ENCODE results near the gene TAF4.

The TAF4 gene

DNA sequence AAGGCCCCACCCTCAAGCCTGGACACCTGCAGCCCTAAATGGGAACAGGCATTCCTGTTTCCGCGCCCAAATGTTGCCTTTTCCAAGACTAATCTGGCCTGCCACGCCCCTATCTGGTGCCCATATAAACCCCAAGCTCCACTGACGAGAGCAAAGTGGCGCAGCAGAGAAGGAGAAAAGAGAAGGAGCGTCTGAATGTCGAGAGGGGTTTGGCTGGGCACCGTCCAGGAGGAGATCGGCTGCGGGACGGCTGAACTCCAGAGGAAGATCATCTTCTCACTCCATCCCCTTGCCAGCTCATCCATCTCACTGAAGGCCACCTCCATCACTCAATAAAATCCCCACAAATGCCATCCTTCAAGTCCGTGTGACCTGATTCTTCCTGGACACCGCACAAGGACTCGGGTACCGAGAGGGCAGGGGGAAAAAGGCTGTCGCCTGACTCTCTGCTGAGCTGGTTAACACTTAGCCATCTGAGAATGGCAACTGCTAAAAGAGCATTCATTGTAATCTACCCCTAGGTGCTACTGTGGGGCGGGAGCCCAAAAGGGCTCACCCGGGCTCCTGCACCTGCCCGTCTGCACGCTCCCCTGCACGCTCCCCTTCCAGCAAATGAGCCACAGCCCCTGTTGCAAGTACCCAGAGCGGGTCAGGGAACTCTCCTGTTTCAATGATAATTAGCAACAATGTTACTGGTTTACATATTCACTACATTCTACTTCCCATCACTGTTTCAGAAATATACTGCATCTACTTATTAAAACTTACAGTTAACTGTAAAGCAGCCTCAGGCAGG is 23.5 kb downstream of the TAF4 start:
- DNase-seq, result no peak

DNA sequence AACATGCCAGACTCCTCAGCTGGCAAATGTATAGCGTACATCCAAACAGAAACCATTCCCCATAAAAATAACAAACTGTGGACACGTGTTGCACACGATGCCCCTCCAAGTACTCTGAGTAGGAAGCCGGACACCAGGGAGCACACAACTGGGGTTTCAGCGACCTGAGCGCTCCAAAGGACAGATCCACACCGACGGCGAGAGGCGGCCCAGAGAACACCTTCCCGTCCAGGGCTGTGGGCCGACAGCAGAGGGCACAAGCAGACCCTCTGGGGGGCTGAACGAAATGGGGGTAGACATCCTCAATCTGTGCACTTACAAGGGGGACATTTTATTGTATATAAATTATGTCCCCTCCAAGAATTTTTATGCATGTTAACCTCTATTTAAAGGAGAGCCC is 24.7 kb downstream of the TAF4 start:
- no peak for DNase-seq

DNA sequence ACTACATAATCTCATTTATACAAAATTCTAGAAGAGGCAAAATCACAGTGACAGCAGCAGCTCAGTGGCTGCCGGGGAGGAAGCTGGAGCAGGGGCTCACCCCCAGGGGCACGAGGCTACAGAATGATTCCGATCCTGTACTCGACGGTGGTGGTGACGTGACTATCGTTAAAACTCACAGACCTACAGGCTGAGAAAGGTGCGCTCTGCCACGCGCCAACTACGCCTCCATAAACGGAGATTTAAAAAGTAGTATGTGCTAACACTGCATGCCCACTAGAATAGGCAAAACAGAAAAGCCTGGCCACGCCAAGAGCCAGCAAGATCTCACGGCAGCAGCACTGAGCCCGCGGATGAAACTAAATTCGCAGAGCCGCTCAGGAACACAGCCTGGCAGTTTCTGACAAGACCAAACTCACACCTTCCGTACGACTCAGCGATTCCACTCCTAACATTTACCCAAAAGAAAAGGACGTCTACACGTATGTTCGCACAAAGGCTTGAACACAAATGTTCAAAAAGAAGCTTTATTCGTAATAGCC is 25.2 kb downstream of the TAF4 start:
- no peak for DNase-seq

DNA sequence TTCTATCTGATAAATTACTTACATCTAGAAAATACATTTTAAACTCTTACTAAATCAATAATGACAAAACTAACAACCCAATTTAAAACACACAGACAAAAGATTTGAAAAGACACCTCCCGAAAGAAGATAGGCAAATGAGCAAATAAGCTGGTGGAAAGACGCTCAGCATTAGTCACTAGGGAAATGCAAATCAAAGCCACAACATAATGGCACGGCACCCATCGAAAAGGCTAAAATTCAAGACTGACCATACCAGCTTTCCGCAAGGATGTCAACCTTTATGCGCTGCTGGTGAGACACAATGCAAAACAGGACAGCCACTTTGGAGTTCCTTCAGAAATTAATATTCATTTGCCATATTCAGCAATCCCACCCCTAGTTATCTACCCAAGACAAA is 25.9 kb downstream of the TAF4 start:
- no peak for DNase-seq

DNA sequence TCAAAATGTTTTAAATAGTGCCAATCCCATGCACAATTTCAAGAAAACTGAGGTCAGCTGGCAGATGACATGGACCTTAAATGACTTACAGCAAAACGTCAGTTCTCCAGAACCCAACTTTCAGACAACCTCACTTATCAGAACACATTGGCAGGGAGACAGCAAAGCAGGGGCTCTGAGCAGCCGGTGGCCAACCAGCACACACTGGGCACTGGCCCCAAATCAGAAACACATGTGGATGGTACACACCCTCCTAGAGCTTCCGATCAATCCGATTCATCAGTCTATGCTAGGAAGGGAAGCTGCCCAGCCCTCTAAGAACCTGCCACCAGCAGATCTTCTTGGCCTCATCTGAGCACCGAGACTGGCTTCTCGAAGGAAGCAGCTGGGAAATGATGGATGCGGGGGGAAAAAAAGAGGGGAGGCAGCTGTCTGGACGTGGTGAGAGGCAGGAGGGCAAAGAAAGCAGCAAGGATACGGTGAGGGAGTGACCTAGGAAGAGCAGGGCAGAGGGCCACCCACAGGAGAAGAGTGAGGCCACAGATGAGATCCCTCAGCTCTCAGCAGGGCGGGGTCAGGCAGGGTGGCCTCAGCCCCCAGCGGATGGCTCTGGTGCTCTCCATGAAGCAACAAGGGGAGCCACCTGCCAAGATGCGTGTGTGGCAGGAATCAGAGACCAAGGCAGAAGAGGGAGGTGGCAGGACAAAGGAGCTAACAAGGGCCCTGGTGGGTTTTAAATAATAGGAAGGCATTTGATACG is 32.9 kb downstream of the TAF4 start:
- DNase-seq, result no peak

DNA sequence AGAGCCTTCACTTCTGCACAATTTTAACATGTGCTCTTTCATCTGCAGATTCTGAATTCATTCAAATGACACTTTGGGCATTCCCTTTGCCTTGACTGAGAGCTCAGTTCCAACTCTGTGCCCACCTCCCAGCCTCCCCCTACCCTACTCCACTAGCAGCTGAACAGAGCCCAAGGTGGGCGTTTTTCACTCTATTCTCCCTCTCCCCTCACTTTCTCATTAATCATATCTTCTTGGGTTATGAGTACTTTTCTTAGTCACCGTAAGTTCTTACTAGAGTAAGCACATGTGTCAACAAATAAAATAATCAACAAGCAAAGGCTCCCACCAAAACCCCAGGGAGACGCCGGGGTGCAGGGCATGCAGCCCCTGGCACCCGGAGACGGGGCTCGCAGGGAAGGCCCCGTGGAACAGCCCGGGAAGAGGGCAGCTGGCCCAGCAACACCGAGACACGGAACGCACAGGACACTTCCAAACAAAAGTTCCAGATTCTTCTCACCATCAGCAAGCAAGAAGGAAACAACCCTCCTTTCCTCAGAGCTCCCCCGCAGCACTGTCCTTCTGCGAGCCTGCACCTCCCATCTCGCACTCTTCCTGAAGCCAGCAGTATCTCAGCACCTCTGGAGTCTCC is 34.1 kb downstream of the TAF4 start:
- no peak for DNase-seq

DNA sequence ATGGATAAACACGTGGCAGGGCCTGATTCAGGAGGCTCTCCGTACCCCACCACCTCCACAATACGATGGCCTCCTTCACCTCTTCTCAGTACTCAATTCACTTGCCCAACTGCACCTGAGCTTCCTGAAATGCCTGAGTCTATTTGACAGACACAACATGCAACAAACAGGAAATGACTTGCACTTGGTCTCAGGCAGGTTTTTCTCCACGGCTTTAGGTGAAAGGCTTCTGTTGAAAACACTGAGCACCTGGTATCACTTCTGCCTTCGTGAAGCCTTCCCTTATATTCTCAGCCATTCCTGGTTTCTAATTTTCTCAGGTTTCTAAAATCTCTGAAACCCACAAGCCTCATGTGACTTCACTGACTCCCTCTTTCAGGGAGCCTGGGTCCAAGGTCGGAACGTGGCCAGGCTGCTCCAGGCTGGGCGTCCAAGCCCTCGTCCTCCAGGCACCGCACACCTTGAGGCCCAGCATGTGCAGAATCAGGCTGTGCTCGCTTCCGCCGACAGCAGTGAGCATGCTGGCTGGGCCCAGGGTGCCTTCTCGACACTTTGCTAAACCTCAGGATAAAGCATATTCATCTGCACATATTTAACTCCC is 34.7 kb downstream of the TAF4 start:
- no peak for DNase-seq

DNA sequence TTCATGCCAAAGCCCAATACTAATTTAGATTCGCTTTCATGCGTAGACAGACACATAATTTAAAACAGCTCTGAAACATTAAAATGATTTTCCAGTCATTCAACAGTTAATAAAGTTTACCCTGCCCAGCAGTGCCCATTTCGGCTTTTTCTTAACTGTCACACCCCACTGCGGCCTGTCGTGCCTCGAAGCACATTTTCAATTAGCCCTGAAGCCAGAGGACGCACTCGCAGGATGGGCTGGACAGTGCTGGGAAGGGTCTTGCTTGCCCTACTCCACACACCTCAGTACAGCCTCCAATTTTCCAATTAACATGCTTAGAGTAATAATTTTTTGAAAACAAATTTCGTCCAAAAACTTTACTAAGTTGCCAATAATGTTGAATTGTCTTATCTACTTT is 35.3 kb downstream of the TAF4 start:
- DNase-seq, result no peak

DNA sequence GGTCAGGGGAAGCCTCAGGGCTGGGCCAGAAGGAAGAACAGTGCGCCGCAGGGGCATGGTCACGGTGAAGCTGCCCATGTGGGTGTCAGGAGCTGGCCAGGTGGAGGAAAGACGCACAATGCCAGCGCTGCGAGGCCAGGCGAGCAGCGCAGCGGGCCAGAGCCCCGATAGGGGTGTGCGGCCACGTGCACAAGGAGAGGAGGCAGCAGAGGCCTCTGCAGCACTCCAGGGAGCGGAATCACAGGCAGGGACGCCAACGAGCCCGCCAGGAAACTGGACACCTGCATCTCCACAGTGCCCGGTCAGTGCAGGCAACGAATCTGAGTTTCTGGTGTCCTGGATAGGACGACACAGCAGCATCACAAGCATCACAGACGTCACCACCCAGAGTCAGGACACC is 35.7 kb downstream of the TAF4 start:
- DNase-seq, result no peak

DNA sequence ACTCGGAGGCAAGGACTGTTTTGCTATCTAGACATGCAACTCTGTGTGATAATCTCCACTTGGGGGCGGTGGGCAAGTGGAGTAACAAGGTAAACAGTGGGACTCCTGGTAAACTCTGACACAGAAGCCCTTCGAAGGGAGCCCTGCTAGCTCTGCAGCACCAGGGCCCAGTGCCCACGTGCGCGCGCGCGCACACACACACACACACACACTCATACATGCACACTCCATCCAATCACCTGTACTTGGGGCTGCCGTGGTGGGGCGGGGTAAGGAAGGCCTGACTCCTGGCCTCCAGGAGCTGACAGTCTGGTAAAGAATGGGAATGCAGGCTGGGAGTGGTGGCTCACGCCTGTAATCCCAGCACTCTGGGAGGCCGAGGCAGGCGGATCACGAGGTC is 36.4 kb downstream of the TAF4 start:
- no peak for DNase-seq

DNA sequence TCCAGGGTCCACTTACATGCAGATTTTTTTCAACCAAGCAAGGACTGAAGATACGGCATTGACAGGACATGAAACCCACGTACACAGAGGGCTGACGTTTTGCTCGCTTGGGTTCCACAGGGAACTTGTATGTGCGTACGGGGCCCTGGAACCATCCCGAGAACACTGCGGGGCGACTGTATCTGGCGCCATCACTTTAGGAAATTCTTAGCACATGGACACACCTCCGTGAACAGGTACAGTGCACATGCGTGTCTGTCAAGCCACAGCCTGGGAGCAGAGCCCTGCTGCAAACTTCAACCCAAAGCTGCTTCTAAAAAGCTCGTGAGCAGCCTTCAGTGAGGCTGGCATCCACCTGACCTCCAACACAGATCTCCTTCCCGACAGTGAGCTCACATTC is 37.3 kb downstream of the TAF4 start:
- DNase-seq, result no peak

DNA sequence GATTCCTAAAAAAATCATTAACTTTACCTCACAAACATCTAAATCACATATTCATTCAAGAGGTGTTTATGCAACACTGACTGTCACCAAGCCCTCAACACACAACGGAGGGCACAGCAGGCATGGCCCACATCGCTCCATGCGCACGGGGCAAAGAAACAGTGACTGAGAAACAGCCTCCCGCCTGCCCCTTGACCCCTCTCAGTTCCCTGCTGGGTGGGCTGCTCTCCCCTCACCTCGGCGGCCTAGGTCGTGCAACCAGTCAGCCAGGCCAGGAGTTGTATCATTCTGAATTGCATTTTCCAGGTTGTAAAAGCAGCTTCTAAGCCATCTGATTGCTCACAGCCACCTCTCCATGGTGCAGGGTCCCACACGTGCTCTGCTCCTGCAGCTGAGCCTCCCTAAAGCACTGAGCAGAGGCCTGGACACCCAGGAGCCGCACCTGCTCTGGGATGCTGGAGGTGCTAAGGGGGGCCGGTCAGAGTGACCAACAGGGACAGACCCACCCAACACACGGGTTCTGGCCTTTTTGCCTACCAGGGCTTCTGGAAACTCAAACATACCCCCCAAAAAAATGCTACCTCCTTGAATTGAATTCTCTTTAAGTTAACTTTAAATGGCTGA is 37.9 kb downstream of the TAF4 start:
- DNase-seq, result no peak

DNA sequence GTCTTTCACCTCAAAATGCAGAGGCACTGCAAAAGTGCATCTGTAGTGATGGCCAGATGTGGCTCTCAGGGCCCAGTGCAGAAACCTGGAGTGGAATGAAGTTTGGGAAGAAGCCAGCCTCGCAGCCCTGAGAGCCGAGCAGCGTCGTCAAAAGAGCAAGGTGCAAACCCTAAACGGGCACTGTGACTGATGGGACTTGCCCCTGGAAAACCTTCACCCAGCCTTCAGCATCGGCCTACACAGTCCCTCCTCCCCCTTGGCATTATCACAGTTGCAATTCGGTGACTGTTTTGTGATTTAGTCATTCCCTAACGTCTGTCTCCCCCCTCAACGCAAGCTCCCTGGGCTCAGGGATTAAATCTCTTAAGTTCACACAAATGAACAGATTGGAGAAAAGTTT is 38.6 kb downstream of the TAF4 start:
- DNase-seq, result no peak

DNA sequence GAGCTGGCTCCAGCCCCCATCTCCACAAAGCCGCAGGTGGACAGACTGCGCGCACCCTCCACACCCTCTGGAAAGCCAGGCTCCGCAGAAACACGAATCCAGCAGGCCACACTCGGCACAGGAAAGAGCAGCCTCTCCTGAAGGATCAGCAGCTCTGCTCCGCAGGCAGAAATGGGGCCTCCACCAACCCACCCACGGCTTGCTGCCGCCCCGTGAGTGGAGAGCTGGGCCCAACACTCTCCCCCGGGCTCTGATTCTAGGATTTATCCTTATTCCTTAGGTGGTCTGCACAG is 39.2 kb downstream of the TAF4 start:
- DNase-seq, result no peak

DNA sequence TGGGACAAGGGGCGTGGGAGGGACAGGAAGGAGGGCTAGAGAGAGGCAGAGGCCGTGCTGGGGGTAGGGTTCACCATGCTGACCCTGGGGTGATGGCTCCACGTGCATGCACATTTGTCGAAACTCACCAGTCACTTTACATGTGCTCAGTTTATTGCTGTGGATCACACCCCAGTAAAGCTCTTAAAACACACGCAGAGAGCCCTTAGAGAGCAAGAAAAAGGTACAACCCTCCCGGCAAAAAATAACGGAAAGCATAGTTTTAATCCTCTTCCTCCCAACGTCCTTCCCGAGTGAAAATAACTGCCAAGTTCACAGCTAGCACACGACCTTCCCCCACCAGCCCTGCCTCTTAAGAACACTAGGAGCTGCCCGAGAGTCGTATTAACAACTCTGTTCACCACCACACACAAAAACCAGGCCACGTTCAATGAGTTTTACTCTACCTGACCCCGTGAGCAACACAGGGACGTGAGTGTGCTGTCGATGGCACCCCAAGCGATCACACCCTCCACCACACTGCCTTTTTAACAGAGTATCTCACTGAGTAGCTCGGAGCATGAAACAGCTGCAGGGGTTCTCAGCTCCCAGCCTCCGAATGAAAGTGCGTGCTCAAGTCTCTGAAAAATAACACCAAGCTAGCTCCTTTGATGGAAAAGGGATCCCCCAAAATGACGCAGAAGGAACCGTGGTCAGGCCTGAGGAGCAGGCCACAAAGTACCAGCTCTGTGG is 39.7 kb downstream of the TAF4 start:
- DNase-seq, result peak; percentile 10

DNA sequence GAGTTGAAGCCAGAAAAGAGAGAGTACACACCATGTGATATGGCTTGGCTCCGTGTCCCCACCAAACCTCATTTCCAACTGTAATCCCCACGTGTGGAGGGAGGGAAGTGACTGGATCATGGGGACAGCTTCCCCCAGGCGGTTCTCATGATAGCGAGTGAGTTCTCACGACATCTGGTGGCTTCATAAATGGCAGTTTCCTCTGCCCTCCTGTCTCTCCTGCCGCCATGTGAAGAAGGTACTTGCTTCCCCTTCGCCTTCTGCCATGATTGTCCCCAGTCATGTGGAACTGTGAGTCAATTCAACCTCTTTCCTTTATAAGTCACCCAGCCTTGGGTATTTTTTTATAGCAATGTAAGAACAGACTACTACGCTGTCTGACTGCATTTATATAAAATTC is 40.3 kb downstream of the TAF4 start:
- no peak for DNase-seq

DNA sequence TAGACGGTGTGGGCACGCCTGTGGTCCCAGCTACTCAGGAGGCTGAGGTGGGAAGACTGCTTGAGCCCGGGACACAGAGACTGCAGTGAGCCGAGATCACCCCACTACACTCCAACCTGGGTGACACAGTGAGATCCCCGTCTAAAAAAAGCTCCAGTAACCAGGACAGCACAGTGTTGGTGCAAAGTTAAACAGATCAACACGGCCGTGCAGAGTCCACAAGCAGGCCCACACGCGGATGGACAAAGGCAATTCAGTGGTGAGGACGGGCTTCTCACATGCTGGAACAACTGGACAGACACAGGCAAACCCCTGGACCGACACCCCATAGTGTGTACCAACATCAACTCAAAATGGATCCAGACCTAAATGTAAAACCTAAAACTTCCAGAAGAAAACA is 41.7 kb downstream of the TAF4 start:
- no peak for DNase-seq

DNA sequence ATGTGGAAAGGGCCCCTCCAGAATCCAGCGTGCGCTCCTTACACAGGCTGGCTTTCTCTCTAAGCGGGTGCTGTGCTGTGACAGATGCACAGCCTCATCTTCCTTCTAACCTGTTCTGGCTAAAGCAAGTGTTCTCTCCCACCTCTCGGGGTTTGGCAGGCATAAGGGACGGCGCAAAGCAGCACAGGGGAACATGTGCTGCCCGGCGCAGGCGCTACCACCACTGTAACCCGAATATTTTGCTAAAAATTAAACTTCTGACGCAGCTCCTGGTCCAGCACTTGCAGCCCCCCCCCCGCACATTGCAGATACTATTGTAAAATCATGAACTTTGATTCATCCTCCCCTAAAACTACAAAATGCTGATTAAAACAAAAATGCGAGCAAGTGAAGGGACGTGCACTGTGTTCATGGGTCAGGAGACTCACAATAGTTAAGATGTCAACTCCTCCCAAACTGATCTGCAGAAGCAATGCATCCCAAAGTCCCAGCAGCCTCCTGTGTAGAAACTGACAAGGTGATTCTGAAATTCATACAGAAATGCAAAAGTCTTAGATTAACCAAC is 43.0 kb downstream of the TAF4 start:
- DNase-seq, result no peak

DNA sequence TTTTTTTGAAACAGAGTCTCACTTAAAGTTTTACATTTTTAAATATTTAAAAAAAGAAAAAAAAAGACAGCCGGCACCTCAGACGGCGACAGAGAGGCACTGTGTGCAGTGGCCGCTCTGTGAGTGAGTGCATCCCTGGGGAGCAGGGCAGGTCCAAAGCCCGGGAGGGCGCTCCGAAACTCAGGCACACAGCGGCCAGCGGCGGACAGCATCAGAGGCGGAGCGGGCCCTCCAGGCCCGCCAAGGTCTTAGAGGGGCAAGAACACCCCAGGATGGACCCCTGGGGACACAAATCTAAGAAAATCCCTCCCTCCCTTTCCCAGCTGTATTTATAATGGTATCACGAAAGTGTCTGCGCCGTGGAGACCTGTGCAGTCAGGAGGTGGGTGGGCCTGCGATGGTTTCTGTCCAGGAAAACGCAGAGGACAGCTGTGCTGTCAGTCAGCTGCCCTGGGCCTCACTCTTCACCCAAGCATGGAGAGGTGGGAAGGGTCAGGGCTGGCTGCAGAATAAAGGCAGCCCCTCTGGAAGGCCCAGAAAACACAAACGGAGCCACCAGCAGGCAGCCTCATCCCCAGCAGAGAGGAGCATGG is 43.8 kb downstream of the TAF4 start:
- DNase-seq, result no peak

DNA sequence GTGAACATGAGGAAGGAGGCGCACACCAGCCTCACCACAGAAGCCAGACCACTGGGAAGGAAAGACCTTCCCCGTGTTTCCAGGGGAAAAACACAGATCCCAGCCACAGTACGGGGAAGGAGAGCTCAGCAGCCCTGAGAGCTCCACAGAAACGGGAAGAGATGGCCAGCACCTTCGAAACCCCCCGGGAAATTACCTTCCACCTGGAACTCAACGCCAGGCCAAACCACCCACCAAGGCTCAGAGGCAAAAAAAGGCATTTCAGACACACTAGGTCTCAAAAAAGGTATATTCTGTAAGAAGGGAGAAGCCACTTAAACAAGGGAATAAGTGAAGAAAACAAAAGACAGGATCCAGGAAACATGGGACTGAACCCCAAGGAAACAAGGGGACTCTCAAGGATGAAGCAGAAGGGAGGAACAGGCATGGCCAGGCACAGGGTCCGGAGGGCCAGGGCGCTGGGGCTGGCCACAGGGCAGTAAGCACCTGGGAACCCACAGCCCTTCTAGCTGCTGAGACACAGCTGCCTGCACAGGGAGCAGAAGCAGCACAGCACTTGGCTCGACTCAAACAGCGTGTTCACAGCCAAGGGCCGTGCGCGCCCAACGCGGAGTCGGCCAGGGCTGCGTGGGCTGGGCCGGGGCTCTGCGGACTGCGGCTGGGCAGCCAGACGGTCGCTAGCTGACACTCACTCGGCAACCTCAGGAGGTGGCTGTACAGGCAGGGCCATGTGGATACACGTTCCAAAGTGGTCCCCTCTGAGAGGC is 44.6 kb downstream of the TAF4 start:
- DNase-seq, result no peak

Data from activated CD4-positive, alpha-beta T cell treated with anti-CD3 and anti-CD28 coated beads for 1 hour (primary cell).